ENCODE data around the gene DNPH1.
A peak's percentile ranks its signal among the peaks of the same experiment; 100 is the strongest.

The DNPH1 gene

DNA sequence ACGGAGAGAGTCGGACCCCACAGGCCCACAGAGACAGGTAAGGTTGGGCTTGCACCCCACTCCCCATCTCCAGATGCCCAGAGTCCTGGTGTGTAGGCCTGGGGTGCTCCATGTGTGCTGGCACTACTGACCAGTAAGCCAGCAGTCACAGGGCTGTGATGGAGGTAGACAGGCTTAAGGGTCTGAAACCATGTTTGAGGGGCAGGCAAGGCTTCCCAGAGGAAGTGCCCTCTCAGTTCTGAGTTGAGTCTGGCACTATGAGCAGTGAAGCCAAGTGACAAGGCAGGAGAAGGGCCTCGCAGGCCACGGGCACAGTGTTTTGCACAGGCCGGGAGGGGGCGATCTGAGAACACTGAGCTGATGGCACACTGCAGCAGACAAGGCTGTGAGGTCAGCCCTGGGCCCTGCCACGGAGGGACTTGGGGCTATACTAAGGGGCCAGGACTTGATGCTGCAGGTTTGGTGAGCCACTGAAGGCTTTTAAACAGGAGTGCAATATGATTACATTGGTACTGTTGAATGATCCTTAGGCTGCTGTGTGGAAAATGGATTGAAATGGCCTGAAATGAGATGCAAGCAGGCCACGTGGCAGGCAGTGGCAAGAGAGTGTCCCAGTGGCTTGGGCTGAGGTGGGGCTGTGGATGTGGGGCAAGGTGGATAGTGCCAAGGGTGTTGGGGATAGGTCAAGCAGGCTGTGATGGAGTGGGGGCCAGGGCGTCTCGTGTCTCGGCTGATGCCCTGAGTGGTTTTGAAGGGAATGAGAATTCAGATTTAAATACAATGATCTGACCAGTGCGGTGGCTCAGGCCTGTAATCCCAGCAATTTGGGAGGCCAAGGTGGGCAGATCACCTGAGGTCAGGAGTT lies 34.3 kb upstream of the DNPH1 start:
- DNase-seq: no peak

DNA sequence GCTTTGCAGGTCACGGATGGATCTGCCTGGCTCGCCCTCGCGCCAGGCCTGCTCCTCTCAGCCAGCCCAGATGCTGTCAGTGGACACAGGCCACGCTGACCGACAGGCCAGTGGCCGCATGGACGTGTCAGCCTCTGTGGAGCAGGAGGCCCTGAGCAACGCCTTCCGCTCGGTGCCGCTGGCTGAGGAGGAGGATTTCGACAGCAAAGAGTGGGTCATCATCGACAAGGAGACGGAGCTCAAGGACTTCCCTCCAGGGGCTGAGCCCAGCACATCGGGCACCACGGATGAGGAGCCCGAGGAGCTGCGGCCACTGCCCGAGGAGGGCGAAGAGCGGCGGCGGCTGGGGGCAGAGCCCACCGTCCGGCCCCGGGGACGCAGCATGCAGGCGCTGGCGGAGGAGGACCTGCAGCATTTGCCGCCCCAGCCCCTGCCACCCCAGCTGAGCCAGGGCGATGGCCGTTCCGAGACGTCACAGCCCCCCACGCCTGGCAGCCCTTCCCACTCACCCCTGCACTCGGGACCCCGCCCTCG lies 33.6 kb upstream of the DNPH1 start:
- no peak for DNase-seq

DNA sequence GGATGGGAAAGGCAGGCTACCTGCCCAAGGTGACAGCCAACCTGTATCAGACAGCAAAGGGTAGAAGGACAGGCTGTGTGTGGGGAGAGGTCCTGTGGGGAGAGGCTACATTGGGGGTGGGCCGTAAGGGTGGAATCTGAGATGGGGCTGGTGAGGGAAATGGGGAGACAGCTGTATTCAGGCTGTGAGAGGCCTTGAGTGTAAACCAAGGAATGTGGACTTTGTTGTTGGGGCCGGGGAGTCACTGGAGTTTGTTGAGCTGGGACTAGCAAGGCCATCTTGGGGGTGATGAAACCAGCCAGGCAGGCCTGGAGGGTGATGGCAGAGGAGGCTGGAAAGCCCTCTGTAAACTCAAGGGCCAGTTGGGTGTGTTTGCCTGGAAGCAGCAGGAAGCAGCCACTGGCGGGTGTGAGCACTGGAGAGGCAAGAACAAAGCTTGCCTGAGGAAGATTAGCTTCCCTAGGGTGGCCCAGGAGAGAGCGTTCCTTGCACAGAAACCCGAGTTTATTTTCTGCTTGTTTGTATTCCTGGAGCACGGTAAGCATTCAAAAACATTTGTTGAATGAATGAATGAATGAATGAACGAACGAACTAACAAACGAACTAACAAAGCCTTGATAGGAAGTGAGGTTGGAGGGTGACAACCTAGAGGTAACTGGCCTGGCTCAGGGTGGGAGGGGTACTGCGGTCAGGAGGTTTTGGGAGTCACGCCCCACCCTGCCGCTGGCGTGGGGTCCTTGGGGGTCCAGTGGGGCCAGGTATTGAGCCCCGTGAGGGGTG lies 32.9 kb upstream of the DNPH1 start:
- no peak for DNase-seq

DNA sequence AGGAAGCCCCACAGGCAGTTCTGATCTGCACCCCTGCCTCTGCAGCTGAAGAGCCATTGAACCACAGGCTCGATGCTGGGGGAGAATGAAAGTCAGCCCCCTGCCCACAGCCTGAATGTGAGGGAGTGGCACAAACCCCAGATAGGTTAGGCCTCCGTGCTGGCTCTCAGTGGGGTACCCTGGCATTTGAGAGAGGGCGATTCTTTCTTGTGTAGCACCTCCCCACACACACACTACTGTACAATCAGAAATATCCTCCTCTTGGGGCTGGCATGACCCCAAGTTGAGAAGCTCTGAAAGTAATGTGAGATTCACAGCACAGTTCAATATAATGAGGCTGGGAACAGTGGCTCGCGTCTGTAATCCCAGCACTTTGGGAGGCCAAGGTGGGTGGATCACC lies 31.9 kb upstream of the DNPH1 start:
- no peak for DNase-seq

DNA sequence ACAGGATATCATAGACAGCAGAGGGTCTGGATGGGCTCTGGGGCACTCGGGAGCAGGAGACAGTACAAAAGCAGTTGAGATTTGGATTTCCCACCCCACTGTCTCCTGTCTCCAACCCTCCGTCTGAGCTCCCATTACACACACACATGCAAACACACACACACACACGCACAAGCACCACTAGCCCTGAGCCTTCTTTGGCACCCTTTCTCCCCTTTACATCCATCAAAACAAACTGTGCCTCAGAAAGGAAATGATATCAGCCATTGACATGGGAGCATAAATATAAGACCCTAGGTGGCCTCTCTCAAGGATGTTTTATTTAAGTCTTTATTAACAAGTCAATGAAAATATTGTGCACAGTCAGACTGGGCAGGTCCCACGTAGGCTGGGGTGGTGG lies 31.5 kb upstream of the DNPH1 start:
- no peak for DNase-seq

DNA sequence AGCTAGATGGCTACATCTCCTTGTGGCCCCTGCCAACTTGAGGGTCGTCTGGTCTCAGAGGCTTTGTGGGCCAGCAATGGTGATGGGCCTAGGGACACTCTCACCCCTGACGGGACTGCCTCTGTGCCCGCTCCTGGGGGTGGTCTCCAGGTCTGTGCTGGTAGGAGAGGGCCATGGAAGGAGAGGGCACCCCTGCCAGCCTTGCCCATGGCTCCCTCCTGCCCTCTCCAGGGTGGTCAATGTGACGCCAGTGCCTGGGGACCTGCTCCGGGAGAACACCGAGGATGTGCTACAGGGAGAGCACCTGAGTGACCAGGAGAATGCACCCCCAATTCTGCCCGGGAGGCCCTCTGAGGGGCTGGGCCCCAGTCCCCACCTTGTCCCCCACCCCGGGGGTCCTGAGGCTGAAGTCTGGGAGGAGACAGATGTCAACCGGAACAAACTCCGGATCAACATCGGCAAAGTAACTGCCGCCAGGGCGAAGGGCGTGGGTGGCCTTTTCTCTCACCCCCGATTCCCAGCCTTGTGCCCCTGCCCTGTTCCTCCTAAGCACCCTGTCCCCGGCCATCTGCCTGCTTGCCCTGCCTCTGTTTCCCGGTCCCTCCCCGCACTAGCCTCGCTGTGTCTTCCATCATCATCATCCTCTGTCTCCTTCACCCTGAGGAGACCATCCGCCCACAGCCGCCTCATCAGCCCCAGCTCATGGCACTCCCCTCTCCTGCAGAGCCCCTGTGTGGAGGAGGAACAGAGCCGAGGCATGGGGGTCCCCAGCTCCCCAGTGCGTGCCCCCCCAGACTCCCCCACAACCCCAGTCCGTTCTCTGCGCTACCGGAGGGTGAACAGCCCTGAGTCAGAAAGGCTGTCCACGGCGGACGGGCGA lies 29.8 kb upstream of the DNPH1 start:
- DNase-seq: no peak

DNA sequence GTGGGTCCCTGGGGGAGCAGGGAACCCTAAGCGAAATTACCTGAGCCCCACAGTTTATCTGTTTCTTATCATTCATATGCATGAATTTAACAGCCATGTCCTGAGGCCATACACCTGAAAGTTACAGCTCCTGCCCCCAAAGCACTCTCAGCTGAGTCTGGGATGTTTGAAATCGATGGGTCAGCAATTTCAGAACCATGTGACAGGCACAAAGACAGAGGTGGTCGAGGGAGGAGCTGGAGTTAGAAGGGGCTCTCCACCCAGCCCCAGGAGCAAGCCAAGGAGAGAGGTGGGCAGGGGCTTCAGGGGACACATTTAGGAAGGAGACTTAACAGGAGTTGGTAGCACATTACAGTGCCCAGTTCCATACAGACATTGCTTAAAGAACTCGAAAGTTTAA lies 28.9 kb upstream of the DNPH1 start:
- DNase-seq: no peak

DNA sequence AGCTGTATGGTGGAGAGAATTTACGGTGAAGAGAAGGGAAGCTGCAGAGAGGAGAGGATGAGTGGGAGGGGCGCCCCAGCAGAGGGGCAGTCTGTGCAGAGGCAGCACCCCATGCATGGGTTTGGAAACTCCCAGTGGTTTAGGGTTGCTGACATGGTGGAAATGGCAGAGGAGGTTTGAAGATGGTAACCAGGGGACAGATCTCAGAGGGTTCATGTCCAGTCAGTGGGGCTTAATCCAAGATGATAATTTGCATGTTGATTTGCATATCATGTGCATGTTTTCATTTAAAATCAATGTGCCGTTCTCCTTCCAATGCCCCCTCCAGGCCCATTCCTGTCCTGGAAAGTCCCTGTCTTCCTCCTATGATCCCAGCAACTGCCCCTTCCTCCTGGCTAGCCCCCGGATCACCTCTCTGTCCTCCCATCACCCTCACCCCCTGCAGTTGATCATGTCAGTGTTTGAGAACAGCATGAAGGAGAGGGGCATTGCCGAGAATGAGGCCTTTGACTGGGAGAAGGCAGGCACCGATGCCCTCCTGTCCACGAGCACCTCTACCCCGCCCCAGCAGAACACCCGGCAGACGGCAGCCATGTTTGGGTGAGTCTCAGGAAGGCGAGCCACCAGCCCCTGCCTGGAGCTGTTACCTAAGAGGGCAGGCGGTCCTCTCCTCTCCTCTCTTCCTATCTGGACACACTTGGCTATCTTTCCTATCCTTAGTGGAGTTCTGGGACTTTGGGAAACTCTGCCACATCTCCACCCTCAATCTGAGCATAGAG lies 28.3 kb upstream of the DNPH1 start:
- no peak for DNase-seq

DNA sequence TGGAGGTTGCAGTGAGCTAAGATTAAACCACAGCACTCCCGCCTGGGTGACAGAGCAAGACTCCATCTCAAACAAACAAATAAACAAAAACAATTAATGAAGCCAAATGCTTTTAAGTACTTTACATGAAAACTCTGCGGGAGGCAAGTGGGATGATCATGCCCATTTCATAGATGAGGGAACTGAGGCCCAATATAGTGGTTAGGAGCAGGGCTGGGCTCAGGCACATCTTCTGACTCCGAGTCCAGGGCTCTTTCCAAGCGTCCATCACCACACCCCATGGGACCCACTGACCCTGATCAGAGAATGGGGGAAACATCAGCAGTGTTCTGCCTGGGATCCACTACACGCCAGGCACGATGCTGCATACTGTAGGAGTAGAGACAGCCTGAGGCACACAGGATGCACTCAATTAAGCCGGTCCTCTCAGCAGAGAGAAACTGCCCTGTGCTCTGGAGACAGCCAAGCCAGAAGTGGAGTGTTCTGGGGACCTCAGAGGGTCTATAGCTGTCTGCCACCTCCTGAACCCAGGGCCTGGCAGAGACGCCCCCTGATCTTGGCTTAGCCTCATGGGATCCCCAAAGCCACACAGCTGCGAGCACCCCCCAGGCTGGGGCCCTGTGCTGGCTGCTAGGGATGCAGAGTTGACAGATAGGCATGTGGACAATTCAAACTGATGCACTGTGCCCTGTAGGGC lies 27.5 kb upstream of the DNPH1 start:
- DNase-seq: no peak

DNA sequence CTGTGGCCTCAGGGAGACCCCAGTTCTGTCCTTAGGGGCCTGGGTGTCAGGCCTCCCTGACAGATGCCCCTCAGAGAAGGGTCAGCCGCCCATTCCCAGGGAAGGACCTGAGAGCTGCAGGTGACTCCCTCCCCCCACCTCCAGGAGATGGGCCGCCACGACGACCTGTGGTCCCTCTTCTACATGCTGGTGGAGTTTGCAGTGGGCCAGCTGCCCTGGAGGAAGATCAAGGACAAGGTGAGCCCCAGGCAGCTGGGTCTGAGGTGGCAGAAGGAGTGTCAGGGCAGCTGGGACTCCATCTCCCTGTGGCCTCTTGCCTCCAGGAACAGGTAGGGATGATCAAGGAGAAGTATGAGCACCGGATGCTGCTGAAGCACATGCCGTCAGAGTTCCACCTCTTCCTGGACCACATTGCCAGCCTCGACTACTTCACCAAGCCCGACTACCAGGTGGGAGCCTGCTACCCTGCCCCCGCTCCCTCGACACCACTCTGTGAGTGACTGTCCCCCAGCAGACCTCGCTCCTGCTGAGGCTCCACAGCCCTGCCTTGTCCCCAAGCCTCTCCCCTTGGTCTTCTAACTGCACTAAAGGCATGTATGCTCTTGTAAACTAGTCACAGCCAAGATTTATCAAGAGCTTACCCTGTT lies 26.2 kb upstream of the DNPH1 start:
- DNase-seq: no peak

DNA sequence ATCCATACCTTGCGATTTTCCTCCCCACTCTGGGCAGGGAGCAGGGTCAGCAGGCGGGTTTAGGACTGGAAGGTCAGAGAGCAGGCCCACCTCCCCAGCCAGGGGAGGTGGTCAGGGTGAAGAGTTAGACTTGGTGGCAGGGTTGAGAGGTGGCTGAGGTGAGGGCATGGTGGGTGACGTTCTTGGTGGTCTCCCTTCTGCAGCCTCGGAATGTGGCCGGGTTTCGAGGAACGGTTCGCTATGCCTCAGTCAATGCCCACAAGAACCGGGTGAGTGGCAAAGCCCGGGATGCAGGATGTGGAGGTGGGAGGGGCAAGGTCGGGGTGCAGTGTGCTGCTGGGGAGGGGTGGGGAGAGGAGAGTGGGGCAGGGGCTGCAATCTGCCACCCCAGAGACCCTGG lies 25.6 kb upstream of the DNPH1 start:
- no peak for DNase-seq

DNA sequence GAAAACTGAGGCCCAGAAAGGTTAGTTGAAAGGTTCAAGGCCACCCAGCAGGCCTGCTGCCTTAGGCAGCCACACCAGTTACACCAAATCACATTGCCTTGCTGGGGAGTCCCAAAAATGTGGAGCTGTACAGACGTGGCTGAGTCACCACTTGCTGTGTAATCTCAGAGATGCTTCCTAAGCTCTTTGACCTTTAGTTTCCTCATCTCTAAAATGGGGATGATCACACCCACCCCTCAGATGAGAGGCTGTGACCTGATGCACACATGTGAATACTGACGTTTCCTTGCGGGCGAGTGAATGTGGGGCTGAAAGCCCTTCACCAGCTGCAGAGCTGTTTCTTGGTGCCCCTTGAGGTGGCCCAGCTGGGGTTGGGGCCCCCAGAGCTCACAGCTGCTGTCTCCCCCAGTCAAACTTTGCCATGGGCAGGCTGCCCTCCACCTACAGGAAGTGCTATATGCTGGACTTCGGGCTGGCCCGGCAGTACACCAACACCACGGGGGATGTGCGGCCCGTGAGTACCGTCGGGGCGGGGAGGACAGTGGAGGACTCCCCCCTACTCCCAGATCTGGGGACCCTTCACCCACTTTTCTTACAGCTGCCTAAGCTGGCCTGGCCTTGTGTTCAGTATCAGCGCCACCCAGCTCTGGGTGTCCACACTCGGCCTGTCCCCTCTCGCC lies 25.0 kb upstream of the DNPH1 start:
- no peak for DNase-seq

DNA sequence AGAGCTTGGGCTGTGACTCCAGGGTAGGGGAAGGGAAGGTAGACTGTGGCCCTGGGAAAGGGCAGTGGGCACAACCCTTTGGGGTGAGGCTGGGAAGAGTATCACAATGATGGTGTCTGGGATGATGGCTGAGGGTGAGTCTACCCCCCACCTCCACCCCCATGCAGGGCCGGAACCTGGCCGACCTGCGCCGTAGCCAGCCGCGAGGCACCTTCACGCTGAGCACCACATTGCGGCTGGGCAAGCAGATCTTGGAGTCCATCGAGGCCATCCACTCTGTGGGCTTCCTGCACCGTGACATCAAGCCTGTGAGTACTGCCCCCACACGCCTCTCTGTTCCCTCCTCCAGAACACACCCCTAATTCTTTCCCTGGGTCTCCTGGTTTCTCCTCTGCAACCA lies 24.1 kb upstream of the DNPH1 start:
- DNase-seq: no peak

DNA sequence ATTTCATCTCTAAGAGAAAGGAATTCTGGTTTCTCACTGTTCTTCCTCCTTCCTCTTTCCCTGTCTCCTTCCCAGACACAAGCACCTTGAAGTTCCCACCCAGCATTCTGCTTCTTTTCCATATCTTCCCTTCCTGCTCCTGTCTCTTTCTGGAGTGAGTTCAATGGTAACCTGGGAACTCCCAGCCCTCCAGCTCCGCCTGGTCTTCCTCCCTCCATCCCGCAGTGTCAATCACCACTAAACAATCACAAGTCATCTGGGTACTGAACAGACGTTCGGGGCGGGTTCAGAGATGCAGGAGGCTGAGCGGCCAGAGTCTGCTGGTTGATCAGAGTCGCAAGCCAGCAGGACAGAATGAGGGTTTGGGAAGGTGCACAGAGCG lies 21.7 kb upstream of the DNPH1 start:
- peak; percentile 44 for DNase-seq

DNA sequence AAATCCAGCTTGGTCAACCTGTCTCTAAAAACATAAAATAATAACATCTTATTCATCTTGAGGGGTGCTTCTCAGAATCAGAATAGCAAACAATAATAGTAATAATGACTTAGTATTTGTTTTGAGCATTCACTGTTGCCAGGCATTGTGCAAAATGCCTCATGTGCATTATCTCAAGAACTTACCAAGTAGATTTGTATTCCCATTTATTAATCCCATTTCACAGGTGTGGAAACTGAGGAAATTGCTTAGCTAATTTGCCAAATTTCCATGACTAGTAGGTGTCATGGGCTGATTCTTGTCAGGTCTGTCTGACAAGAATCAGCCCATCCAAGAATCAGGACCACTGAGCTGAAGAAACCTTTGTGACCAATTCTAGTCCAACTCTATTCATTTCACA lies 19.5 kb upstream of the DNPH1 start:
- DNase-seq: no peak

DNA sequence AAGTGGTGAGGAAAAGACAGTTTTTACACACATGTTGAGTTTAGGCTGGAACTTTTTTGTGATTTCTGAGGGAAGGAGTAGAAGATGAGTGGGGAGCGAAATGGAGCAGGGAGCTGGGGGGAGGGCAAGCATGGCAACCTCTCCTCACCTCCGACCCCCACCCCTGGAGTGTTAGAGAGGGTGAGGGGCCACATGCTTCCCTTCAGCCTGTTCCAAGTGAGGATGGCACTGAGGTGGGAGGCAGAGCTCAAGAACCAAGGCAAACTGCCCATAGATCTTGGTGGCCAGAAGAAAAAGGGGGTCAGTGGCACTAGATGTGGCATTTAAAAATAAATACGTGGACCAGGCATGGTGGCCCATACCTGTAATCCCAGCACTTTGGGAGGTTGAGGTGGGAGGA lies 18.8 kb upstream of the DNPH1 start:
- no peak for DNase-seq

DNA sequence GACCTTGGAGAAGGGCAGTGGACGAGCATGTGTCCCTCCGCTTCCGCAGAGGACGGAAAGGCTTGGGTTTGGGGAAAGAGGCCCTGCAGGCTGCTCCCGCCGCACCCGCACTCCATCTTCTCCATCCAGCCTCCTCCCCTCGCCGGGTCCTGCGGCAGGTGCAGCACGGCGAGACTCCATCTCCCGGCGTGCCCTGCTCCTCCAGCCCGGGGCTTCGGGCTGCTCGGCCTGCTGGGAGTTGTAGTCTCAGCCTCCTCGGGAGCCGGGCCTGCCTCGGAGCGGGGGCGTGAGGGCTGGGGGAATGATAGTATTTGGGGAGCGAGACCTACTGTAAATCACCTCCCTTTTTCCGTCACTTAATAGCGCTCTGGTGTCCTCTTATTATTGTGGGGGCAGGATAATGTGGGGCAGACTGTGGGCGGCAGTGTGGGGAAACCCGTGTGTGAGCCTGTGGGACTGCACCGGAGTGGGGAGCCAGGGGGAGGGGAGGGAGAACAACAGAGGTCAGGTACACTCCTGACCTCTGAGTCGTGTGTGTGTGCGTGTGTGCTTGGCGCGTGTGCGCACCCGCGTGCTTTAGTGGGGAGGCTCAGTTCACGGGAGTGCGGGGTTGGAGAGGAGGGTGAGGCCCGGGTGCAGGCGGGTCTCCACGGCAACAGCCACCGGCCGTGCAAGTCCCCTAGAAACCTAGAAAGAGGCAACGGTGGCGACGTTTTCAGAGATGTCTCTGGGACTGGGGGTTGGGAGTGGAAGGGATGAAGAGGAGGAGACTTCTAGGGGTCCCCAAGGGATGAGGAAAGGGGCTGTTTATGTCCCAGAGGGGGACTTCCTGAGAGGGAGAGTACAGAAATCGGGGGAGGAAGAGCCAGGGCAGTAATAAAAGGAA lies 18.1 kb upstream of the DNPH1 start:
- no peak for DNase-seq

DNA sequence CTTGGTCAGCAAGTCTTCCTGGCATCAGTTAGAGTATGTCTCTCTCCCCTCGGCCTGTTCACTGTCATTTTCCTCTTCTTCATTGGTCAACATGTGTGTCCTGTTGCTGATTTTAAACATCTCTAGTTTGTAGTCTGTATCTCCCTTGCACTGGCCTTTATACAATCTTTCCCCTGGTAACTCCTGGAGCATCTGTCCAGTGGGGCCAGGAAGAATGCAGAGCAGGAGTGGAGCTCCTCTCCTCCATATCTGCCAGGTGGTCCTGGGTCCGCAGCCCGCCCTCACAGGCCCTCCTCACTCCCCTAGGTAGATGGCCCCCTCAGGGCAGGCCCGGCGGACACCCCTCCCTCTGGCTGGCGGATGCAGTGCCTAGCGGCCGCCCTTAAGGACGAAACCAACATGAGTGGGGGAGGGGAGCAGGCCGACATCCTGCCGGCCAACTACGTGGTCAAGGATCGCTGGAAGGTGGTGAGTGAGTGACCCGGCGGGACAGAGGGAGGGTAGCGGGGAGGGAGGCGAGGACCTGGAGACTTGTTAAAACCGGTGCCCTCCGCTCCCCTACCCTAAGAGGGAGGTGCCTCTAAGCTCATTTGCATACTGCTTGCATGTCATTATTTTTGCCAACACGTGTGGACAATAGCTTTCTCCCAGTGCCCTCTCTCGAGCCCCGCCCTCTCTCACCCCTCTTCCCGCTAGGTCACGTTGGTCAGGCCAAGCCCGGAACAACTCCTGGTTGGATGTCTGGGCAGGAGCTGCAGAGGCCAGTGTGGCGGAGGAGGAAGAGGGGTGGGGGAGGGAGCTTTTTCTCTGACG lies 17.2 kb upstream of the DNPH1 start:
- DNase-seq: no peak

All from NCI-H524 treated with DMSO at 0.1 percent for 48 hours (cell line).